Neuron (in vitro differentiated cells): ENCODE data around the gene CFAP100.

Source experiments
- H2AFZ ChIP-seq: one replicate; pipeline ENCODE4 v1.6.1; 2013; ENCODE audit warnings: low read depth, mild to moderate bottlenecking, inconsistent platforms, low read length, moderate library complexity
- H3K27me3 ChIP-seq: one replicate; pipeline ENCODE4 v1.6.1; 2013; ENCODE audit warnings: low read length; ENCODE audit not compliant: insufficient read depth
- H3K36me3 ChIP-seq: one replicate; pipeline ENCODE4 v1.6.1; 2013; ENCODE audit warnings: low read length; ENCODE audit not compliant: insufficient read depth
- H3K4me1 ChIP-seq: one replicate; pipeline ENCODE4 v1.6.1; 2013; ENCODE audit warnings: low read length; ENCODE audit not compliant: insufficient read depth
- H3K4me3 ChIP-seq: 2 replicates; pipeline ENCODE4 v1.5.1; 2013; ENCODE audit warnings: mild to moderate bottlenecking, low read length, moderate library complexity
- H3K9me3 ChIP-seq: one replicate; pipeline ENCODE4 v1.6.1; 2013; ENCODE audit warnings: low read length

Gene CFAP100

DNA sequence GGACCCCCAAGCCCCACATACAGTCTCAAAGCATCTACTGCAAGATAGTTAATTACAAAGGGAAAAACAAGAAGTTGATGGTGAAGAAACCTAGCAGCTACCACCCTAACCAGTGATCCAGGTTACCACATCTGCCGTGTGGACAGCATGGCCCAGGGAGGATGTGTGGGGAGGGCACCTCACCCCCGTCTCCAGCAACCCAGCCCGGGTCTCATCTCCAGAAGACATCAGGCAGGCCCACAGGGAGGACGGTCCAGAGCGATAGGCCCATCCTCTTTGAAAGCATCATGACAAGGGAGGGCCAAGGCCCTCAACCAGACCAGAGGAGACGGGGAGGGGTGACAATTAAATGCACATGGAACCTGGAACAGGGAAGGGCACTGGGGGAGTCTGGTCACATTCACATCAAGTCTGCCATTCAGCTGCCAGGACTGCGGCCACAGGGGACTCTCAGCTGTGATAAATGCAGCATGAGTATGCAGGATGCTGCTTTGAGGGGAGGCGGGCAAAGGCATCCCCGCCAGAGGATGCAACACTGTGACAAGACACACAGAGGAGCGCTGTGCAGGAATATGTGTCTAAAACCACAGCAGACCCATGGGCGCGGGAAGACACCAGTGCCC is 62.2 kb downstream of the CFAP100 start:
- Histone ChIP-seq H2AFZ (no peak overlapping the region), H3K36me3 (peaks cover 64% of the 10 kb centered on the region), H3K9me3 (no peaks in the 10 kb centered on the region), H3K4me3 (no peak overlapping the region), H3K27me3 (no peaks in the 10 kb centered on the region), H3K4me1 (peaks cover 21% of the 10 kb centered on the region)

DNA sequence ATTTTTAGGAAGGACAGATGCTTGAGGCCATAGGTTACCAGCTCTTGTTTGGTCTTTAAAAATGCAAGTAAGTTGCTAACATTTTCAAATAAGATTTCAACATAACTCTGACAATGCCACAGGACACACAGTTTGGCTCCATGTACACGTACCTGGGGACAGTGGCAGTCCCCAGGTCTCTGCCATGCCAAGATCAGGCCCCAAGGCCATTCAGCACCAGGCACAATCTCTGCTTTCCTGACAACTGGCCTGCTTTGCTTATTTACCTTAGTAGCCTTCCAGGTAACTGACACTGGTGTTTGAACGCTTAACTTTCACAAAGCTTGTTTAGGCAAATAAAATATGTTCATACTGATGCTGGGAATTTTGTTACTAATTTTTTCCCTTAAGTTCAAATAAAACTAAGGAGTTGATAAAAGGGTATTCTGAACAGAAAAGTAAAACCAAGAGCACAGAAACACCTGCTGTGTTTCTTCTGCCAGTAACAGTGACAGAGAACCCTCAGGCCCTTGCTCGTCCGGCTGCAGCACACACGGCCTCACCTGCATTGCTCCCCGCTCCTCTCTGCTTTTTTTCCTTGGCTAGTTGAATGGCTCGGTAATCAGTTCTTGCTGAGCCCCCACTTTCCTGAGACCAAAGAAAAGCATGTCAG is 64.5 kb downstream of the CFAP100 start:
- H3K36me3 ChIP-seq = peaks cover 73% of the 10 kb centered on the region
- no peak overlapping the region for H3K4me3 ChIP-seq
- H2AFZ ChIP-seq = no peak overlapping the region
- H3K4me1 ChIP-seq = peaks cover 13% of the 10 kb centered on the region
- H3K9me3 ChIP-seq = no peaks in the 10 kb centered on the region
- no peaks in the 10 kb centered on the region for H3K27me3 ChIP-seq

DNA sequence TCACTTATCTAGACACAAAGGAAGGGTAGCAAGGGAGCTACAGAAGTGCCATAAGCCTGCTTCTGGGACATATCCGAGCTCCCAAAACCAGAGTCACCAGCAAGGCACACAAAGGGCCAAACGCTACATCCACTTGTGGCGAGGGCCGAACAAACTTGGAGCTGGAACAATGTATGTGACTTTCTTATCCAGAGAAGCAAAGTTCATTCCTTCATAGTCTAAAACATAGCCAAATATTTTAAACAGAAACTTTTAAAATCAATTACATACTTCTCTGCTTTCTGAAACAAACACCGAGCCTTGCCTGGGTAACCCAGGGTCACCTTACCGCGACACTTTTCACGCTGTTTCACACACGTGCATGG is 65.0 kb downstream of the CFAP100 start:
- Histone ChIP-seq H3K27me3 (no peaks in the 10 kb centered on the region), H2AFZ (no peak overlapping the region), H3K4me3 (no peak overlapping the region), H3K36me3 (peaks cover 78% of the 10 kb centered on the region), H3K9me3 (no peaks in the 10 kb centered on the region), H3K4me1 (peaks cover 8% of the 10 kb centered on the region)

GRCh38 chr3:126460381-126460780 is 65.7 kb downstream of the CFAP100 start:
- Histone ChIP-seq H3K9me3 (no peaks in the 10 kb centered on the region), H3K27me3 (no peaks in the 10 kb centered on the region), H2AFZ (no peak overlapping the region), H3K36me3 (peaks cover 84% of the 10 kb centered on the region), H3K4me3 (no peak overlapping the region), H3K4me1 (peaks cover 2% of the 10 kb centered on the region)

DNA sequence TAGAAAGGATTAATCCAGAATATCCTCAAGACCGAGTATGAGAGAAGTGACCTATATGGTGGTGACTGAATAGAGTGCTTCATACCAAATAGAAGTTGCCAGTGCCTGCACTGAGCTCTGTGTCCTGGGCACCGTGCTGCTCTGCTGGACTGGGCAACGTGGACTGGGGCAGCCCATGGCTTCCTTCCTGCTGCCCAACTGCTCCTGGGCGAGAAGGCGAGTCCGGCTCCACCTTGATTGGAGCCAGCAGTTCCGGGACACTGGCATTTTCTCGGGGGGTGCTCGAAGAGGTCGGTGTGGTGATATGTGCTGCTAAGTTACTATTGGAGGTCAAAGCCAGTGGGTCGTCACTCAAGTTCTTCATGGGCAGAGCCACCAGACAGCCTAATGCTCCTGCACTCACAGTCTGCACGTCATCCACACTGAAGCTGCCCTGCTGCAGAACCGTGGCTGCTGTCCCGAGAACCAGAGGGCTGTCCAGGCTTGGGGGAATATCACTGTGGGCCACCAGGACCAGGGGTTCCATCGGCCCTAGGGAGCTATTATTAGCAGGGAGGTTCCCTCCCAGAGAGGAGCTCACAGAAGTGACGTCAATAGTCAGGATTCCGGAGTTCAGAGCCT is 66.9 kb downstream of the CFAP100 start:
- no peak overlapping the region for H2AFZ ChIP-seq
- peaks cover 88% of the 10 kb centered on the region for H3K36me3 ChIP-seq
- no peaks in the 10 kb centered on the region for H3K9me3 ChIP-seq
- no peaks in the 10 kb centered on the region for H3K4me1 ChIP-seq
- no peak overlapping the region for H3K4me3 ChIP-seq
- H3K27me3 ChIP-seq = no peaks in the 10 kb centered on the region

GRCh38 chr3:126463521-126463920 is 68.8 kb downstream of the CFAP100 start:
- no peaks in the 10 kb centered on the region for H3K4me1 ChIP-seq
- no peaks in the 10 kb centered on the region for H3K9me3 ChIP-seq
- H3K4me3 ChIP-seq = no peak overlapping the region
- peaks cover 91% of the 10 kb centered on the region for H3K36me3 ChIP-seq
- H3K27me3 ChIP-seq = no peaks in the 10 kb centered on the region
- no peak overlapping the region for H2AFZ ChIP-seq

- Histone ChIP-seq H3K9me3 (no peaks in the 10 kb centered on the region), H2AFZ (no peak overlapping the region), H3K4me1 (no peaks in the 10 kb centered on the region), H3K4me3 (no peak overlapping the region), H3K36me3 (peaks cover 92% of the 10 kb centered on the region), H3K27me3 (no peaks in the 10 kb centered on the region)
Observed at GRCh38 chr3:126464093-126464492, 69.4 kb downstream of the CFAP100 start.

- Histone ChIP-seq H3K27me3 (no peaks in the 10 kb centered on the region), H2AFZ (no peak overlapping the region), H3K36me3 (peaks cover 92% of the 10 kb centered on the region), H3K9me3 (no peaks in the 10 kb centered on the region), H3K4me1 (no peaks in the 10 kb centered on the region), H3K4me3 (no peak overlapping the region)
Observed at GRCh38 chr3:126464494-126464893, 69.8 kb downstream of the CFAP100 start.

GRCh38 chr3:126464997-126465396 is 70.3 kb downstream of the CFAP100 start:
- no peak overlapping the region for H2AFZ ChIP-seq
- no peaks in the 10 kb centered on the region for H3K27me3 ChIP-seq
- peaks cover 92% of the 10 kb centered on the region for H3K36me3 ChIP-seq

GRCh38 chr3:126465928-126466544 is 71.3 kb downstream of the CFAP100 start:
- H2AFZ ChIP-seq = no peak overlapping the region
- no peaks in the 10 kb centered on the region for H3K4me1 ChIP-seq
- H3K27me3 ChIP-seq = no peaks in the 10 kb centered on the region
- H3K36me3 ChIP-seq = peaks cover 92% of the 10 kb centered on the region
- H3K4me3 ChIP-seq = no peak overlapping the region
- H3K9me3 ChIP-seq = no peaks in the 10 kb centered on the region

More at GRCh38 chr3:126464997-126465396, 70.3 kb downstream of the CFAP100 start:
- Histone ChIP-seq H3K4me3 (no peak overlapping the region), H3K4me1 (no peaks in the 10 kb centered on the region), H3K9me3 (no peaks in the 10 kb centered on the region)

GRCh38 chr3:126466886-126467610 is 72.3 kb downstream of the CFAP100 start:
- Histone ChIP-seq H3K27me3 (no peaks in the 10 kb centered on the region), H3K9me3 (no peaks in the 10 kb centered on the region), H2AFZ (no peak overlapping the region), H3K4me1 (peaks cover 5% of the 10 kb centered on the region), H3K4me3 (no peak overlapping the region), H3K36me3 (peaks cover 91% of the 10 kb centered on the region)

- H2AFZ ChIP-seq = no peak overlapping the region
- H3K27me3 ChIP-seq = no peaks in the 10 kb centered on the region
- H3K4me3 ChIP-seq = no peak overlapping the region
- H3K4me1 ChIP-seq = peaks cover 11% of the 10 kb centered on the region
- H3K9me3 ChIP-seq = no peaks in the 10 kb centered on the region
- peaks cover 89% of the 10 kb centered on the region for H3K36me3 ChIP-seq
Observed at GRCh38 chr3:126467611-126467955, 72.9 kb downstream of the CFAP100 start.
